K562 (cell line): ENCODE results near the gene MSH2.

ENCODE experiments used
- CBFB ChIP-seq: sonication (generic); formaldehyde crosslinking; IDR thresholded peaks from 2 replicates; pipeline ENCODE4 v1.4.0; 2020; ENCODE audit warnings: mild to moderate bottlenecking, missing genetic modification reagents
- ETS1 ChIP-seq: conservative IDR thresholded peaks from 2 replicates; pipeline ENCODE4 v1.6.1; 2011; ENCODE audit warnings: low read depth, mild to moderate bottlenecking, low read length; ENCODE audit not compliant: control insufficient read depth
- PREB ChIP-seq: sonication (generic); formaldehyde crosslinking; IDR thresholded peaks from 2 replicates; pipeline ENCODE4 v1.8.1; 2023; ENCODE audit warnings: mild to moderate bottlenecking, missing genetic modification reagents
- XRCC3 ChIP-seq: fragments of 450-650 bp; IDR thresholded peaks from 2 replicates; pipeline ENCODE4 v1.6.1; 2017; ENCODE audit warnings: mild to moderate bottlenecking, moderate library complexity
- ZFX ChIP-seq: sonication (generic); formaldehyde crosslinking; IDR thresholded peaks from 2 replicates; pipeline ENCODE4 v1.8.0; 2022; ENCODE audit warnings: mild to moderate bottlenecking, missing genetic modification reagents, moderate library complexity
- TF ChIP-seq, protein P1 (sequence below), 3 experiments: IDR thresholded peaks in 2 of 3; conservative IDR thresholded peaks in 1 of 3; 2 replicates each; pipeline ENCODE4 v1.5.1; 2011 to 2012; ENCODE audit warnings: low read length in 3 of 3, mild to moderate bottlenecking in 3 of 3, control low read depth in 2 of 3, improper control_type of control experiment in 1 of 3, inconsistent platforms in 1 of 3, low read depth in 1 of 3, mixed read lengths in 1 of 3, moderate library complexity in 1 of 3; ENCODE audit not compliant: insufficient read depth in 2 of 3
- TF ChIP-seq, protein P2 (sequence below): sonication (generic); formaldehyde crosslinking; IDR thresholded peaks from 2 replicates; pipeline ENCODE4 v1.8.1; 2023; ENCODE audit warnings: missing genetic modification reagents, mild to moderate bottlenecking, borderline replicate concordance

- TF ChIP-seq PREB: no peak
- no peak for TF ChIP-seq CBFB
- TF ChIP-seq ZFX (CRISPR knock-in tag): no peak
- no peak for TF ChIP-seq XRCC3
- TF ChIP-seq, protein P1, sequence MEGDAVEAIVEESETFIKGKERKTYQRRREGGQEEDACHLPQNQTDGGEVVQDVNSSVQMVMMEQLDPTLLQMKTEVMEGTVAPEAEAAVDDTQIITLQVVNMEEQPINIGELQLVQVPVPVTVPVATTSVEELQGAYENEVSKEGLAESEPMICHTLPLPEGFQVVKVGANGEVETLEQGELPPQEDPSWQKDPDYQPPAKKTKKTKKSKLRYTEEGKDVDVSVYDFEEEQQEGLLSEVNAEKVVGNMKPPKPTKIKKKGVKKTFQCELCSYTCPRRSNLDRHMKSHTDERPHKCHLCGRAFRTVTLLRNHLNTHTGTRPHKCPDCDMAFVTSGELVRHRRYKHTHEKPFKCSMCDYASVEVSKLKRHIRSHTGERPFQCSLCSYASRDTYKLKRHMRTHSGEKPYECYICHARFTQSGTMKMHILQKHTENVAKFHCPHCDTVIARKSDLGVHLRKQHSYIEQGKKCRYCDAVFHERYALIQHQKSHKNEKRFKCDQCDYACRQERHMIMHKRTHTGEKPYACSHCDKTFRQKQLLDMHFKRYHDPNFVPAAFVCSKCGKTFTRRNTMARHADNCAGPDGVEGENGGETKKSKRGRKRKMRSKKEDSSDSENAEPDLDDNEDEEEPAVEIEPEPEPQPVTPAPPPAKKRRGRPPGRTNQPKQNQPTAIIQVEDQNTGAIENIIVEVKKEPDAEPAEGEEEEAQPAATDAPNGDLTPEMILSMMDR (IDR thresholded peaks at IDR 0.05 in 2 of 3, conservative IDR thresholded peaks at IDR 0.05 in 1 of 3; ENCODE audit: insufficient read depth in 2 of 3, low read depth in 1 of 3, low read length in 3 of 3): no peak
- TF ChIP-seq ETS1: no peak
- TF ChIP-seq, protein P2, sequence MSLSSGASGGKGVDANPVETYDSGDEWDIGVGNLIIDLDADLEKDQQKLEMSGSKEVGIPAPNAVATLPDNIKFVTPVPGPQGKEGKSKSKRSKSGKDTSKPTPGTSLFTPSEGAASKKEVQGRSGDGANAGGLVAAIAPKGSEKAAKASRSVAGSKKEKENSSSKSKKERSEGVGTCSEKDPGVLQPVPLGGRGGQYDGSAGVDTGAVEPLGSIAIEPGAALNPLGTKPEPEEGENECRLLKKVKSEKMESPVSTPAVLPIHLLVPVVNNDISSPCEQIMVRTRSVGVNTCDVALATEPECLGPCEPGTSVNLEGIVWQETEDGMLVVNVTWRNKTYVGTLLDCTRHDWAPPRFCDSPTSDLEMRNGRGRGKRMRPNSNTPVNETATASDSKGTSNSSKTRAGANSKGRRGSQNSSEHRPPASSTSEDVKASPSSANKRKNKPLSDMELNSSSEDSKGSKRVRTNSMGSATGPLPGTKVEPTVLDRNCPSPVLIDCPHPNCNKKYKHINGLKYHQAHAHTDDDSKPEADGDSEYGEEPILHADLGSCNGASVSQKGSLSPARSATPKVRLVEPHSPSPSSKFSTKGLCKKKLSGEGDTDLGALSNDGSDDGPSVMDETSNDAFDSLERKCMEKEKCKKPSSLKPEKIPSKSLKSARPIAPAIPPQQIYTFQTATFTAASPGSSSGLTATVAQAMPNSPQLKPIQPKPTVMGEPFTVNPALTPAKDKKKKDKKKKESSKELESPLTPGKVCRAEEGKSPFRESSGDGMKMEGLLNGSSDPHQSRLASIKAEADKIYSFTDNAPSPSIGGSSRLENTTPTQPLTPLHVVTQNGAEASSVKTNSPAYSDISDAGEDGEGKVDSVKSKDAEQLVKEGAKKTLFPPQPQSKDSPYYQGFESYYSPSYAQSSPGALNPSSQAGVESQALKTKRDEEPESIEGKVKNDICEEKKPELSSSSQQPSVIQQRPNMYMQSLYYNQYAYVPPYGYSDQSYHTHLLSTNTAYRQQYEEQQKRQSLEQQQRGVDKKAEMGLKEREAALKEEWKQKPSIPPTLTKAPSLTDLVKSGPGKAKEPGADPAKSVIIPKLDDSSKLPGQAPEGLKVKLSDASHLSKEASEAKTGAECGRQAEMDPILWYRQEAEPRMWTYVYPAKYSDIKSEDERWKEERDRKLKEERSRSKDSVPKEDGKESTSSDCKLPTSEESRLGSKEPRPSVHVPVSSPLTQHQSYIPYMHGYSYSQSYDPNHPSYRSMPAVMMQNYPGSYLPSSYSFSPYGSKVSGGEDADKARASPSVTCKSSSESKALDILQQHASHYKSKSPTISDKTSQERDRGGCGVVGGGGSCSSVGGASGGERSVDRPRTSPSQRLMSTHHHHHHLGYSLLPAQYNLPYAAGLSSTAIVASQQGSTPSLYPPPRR (CRISPR knock-in tag): no peak
Measured at GRCh38 chr2:47499621-47500309, 96.8 kb downstream of the MSH2 start.
